DOHH2 (cell line): ENCODE measurements around the gene ONECUT3.

ENCODE experiments used
- CTCF ChIP-seq: fragments of 200-600 bp; sonication (generic); IDR thresholded peaks from one replicate; pipeline ENCODE4 v1.5.1; 2014; ENCODE audit warnings: antibody characterized with exemption, mild to moderate bottlenecking, low read depth, low read length; ENCODE audit not compliant: poor library complexity, severe bottlenecking
- EZH2phosphoT487 ChIP-seq: fragments of 200-600 bp; sonication (generic); IDR thresholded peaks from 2 replicates; pipeline ENCODE4 v1.6.1; 2017; ENCODE audit warnings: borderline replicate concordance, mild to moderate bottlenecking, antibody characterized with exemption, low read length, moderate library complexity, mixed read lengths

- TF ChIP-seq CTCF: peak; percentile 98
- TF ChIP-seq EZH2phosphoT487: no peak
Observed at GRCh38 chr19:1767464-1767933, 14.2 kb downstream of the ONECUT3 start.
